GM13976 (cell line): Measurements from ENCODE around the gene UGP2.

Experiments used
- DNase-seq: peaks from one replicate; pipeline ENCODE4 v3.0.0; 2012; ENCODE audit warnings: low spot score
- in situ Hi-C: fragments of 300-500 bp; cut with MboI; formaldehyde crosslinking; loops from one replicate; pipeline ENCODE4 v1.12.0; 2022; ENCODE audit warnings: low sequenced_read_pairs, mixed read lengths, inconsistent platforms; ENCODE audit not compliant: unreplicated experiment
- TF ChIP-seq, protein P1 (sequence below): IDR thresholded peaks from 2 replicates; pipeline ENCODE4 v1.5.1; 2012; ENCODE audit warnings: borderline replicate concordance, mild to moderate bottlenecking; ENCODE audit not compliant: insufficient read depth; ENCODE audit errors: extremely low read depth, missing control alignments, control extremely low read depth

The UGP2 gene

DNA sequence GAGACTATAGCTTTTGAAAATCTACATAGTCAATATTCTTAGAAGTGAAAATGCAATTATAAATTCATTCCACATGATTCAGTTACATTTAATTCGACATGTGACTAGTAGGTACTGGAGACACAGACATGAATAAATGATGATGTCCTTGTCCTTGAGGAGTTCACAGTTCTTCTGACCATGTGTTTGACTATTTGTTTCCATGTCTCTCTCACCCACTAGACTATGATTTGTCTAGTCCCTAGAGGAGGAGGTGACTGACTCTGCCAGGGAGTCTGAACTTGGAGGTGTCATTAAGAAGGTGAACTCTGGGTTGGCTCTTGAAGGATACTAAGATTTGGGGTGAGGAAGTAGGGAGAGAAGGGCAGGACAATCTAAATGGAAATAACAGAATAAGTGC lies 20.7 kb upstream of the UGP2 start:
- TF ChIP-seq, protein P1, sequence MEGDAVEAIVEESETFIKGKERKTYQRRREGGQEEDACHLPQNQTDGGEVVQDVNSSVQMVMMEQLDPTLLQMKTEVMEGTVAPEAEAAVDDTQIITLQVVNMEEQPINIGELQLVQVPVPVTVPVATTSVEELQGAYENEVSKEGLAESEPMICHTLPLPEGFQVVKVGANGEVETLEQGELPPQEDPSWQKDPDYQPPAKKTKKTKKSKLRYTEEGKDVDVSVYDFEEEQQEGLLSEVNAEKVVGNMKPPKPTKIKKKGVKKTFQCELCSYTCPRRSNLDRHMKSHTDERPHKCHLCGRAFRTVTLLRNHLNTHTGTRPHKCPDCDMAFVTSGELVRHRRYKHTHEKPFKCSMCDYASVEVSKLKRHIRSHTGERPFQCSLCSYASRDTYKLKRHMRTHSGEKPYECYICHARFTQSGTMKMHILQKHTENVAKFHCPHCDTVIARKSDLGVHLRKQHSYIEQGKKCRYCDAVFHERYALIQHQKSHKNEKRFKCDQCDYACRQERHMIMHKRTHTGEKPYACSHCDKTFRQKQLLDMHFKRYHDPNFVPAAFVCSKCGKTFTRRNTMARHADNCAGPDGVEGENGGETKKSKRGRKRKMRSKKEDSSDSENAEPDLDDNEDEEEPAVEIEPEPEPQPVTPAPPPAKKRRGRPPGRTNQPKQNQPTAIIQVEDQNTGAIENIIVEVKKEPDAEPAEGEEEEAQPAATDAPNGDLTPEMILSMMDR, result no peak
- no peak for DNase-seq
- in situ Hi-C loops, result no loop called here

GRCh38 chr2:63821396-63821795 lies 20.3 kb upstream of the UGP2 start:
- DNase-seq, result no peak
- TF ChIP-seq, protein P1, result no peak
- in situ Hi-C loops, result no loop called here

- TF ChIP-seq, protein P1, result no peak
- in situ Hi-C loops, result no loop called here
These were observed 19.2 kb upstream of the UGP2 start for GRCh38 chr2:63822478-63822877.

DNA sequence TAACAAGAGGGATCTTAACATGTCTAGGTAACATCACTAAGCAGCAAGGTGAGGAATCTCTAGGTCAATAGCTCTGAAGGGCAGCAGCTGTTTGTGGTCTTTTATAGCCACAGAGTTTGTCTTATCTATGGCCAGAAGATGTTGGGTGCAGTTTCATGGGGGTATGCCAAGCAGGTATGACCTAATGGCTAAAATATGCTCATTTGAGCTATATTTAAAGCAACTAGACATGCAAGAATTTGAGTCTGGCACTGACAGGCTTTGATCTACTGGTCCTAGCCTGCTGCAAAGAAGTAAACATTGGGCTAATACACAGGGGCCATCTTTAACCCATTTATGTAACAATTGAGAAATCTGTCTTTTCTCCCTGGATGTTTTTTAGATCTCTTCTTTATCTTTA lies 13.9 kb upstream of the UGP2 start:
- no peak for DNase-seq

More at GRCh38 chr2:63822478-63822877, 19.2 kb upstream of the UGP2 start:
- no peak for DNase-seq

DNA sequence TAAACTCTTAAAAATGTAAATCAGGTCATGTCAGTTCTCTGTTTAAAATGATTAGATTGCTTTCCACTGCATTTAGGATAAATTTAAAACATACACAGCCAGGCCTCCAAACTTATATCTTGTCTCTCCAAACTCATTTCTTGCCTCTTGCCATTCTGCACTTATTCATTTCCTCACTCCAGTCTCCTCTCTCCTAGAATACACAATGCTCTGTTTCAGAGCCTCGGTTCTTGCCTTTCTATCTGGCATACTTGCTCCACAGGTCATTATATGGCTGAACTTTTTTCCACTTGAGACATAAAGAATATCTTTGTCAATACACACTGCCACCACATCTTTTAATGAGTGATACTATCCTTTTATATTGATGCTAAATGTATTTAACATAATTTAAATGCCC lies 10.5 kb upstream of the UGP2 start:
- in situ Hi-C loops, result no loop called here
- TF ChIP-seq, protein P1, result no peak
- no peak for DNase-seq

More for the DNA sequence above, 13.9 kb upstream of the UGP2 start:
- TF ChIP-seq, protein P1, result no peak
- in situ Hi-C loops, result no loop called here

GRCh38 chr2:63834401-63834800 lies 7.3 kb upstream of the UGP2 start:
- TF ChIP-seq, protein P1, result no peak
- DNase-seq, result no peak
- in situ Hi-C loops, result no loop called here
